Endothelial cell of umbilical vein (primary cell): Measurements from ENCODE around the gene JARID2. TPM values are rescaled to one million over a fixed set of nuclear protein-coding genes. Genes with fewer than 3 reads are reported as not detected.
A peak's percentile ranks its signal among the peaks of the same experiment; 100 is the strongest.

Experiments used
- BruUV-seq: library from RNA; stranded (reverse); fragments of 400-500 nt; replicated peaks from 2 replicates; lab custom pipeline; 2021; lab: Mats Ljungman, UMichigan
- CTCF ChIA-PET: fragments of 300-600, 350-600 bp; sonication (Branson Sonifier 250); formaldehyde crosslinking; loops from one replicate; lab custom pipeline; 2021; ENCODE audit warnings: antibody characterized with exemption, inconsistent platforms; lab: Charles Lee
- POLR2A ChIA-PET: fragments of 300-600, 350-600 bp; sonication (Branson Sonifier 250); formaldehyde crosslinking; loops from one replicate; lab custom pipeline; 2021; ENCODE audit warnings: antibody characterized with exemption, inconsistent platforms; lab: Charles Lee
- DNase-seq: peaks from one replicate; pipeline ENCODE4 v3.0.0-alpha.2; 2011; ENCODE audit warnings: low read depth, low spot score
- FAIRE-seq: peaks from 2 replicates; lab custom pipeline; 2011; peaks lifted over from hg19 to GRCh38; lab: Jason Lieb, UNC
- H2AFZ ChIP-seq: 2 replicates; pipeline ENCODE4 v1.6.0; 2012; ENCODE audit warnings: low read depth, low read length, control low read depth, inconsistent platforms
- H3K27ac ChIP-seq: 2 replicates; pipeline ENCODE4 v1.5.1; 2011; ENCODE audit warnings: low read depth, mild to moderate bottlenecking, control low read depth, low read length, moderate library complexity; ENCODE audit not compliant: insufficient read depth
- H3K27me3 ChIP-seq, 2 experiments: 2 replicates each; pipeline versions ENCODE4 v1.6.0 to v1.6.1; 2011; ENCODE audit warnings: low read length in 2 of 2, mixed read lengths in 1 of 2; ENCODE audit not compliant: control insufficient read depth in 2 of 2, insufficient read depth in 2 of 2
- H3K36me3 ChIP-seq, 2 experiments: 2 replicates in 1 of 2; 3 replicates in 1 of 2; pipeline ENCODE4 v1.5.1; 2011; ENCODE audit warnings: low read length in 2 of 2, mild to moderate bottlenecking in 1 of 2, moderate library complexity in 1 of 2; ENCODE audit not compliant: control insufficient read depth in 2 of 2, insufficient read depth in 2 of 2; ENCODE audit errors: extremely low read depth in 1 of 2
- H3K4me1 ChIP-seq: 3 replicates; pipeline ENCODE4 v1.5.1; 2011; ENCODE audit warnings: mild to moderate bottlenecking, low read length; ENCODE audit not compliant: control insufficient read depth, insufficient read depth; ENCODE audit errors: extremely low read depth
- H3K4me2 ChIP-seq: 2 replicates; pipeline ENCODE4 v1.6.1; 2011; ENCODE audit warnings: low read length, control low read depth, mixed read lengths; ENCODE audit not compliant: insufficient read depth
- H3K4me3 ChIP-seq, 3 experiments: fragments of 200-600 bp in 1 of 3; sonication (generic), shearing (Covaris generic) in 1 of 3; replicated peaks in 1 of 3; 2 replicates each; pipeline ENCODE4 v1.5.1; 2011 to 2016; ENCODE audit warnings: control low read depth in 3 of 3, low read length in 3 of 3, mild to moderate bottlenecking in 2 of 3, inconsistent platforms in 1 of 3, low read depth in 1 of 3, moderate library complexity in 1 of 3; ENCODE audit not compliant: insufficient read depth in 1 of 3
- H3K79me2 ChIP-seq: 2 replicates; pipeline ENCODE4 v1.6.0; 2012; ENCODE audit warnings: low read length, inconsistent platforms; ENCODE audit not compliant: control insufficient read depth, insufficient read depth
- H3K9ac ChIP-seq: replicated peaks from 2 replicates; pipeline ENCODE3; 2011; ENCODE audit warnings: low read length, control low read depth; ENCODE audit not compliant: insufficient read depth; ENCODE audit errors: extremely low read depth
- H3K9me1 ChIP-seq: replicated peaks from 3 replicates; pipeline ENCODE4 v1.6.0; 2011; ENCODE audit warnings: mild to moderate bottlenecking, low read length; ENCODE audit not compliant: control insufficient read depth, insufficient read depth; ENCODE audit errors: extremely low read depth
- H3K9me3 ChIP-seq: replicated peaks from 2 replicates; pipeline ENCODE4 v1.5.1; 2012; ENCODE audit warnings: low read length, inconsistent platforms; ENCODE audit not compliant: control insufficient read depth, insufficient read depth
- H4K20me1 ChIP-seq: replicated peaks from 2 replicates; pipeline ENCODE3; 2011; ENCODE audit warnings: mild to moderate bottlenecking, low read length; ENCODE audit not compliant: control insufficient read depth, insufficient read depth; ENCODE audit errors: extremely low read depth
- CTCF ChIP-seq, 2 donors: IDR thresholded peaks; 1 replicate in 1 of 2; 2 replicates in 1 of 2; pipeline ENCODE4 v1.5.1; 2011; ENCODE audit warnings: low read length in 2 of 2, mild to moderate bottlenecking in 2 of 2, moderate library complexity in 2 of 2, control low read depth in 1 of 2, inconsistent platforms in 1 of 2, low read depth in 1 of 2; ENCODE audit not compliant: insufficient read depth in 1 of 2; ENCODE audit errors: extremely low read depth in 1 of 2
- EZH2 ChIP-seq: IDR thresholded peaks from 2 replicates; pipeline ENCODE4 v1.6.1; 2012; ENCODE audit warnings: borderline replicate concordance, low read depth, mild to moderate bottlenecking, moderate library complexity, low read length, inconsistent platforms; ENCODE audit not compliant: severe bottlenecking
- FOS ChIP-seq: IDR thresholded peaks from 2 replicates; pipeline ENCODE4 v1.6.1; 2011; ENCODE audit warnings: mild to moderate bottlenecking, low read length, moderate library complexity, borderline replicate concordance; ENCODE audit not compliant: insufficient read depth
- GATA2 ChIP-seq: IDR thresholded peaks from 2 replicates; pipeline ENCODE4 v1.7.0; 2011; ENCODE audit warnings: low read depth, mild to moderate bottlenecking, moderate library complexity, mixed read lengths, low read length; ENCODE audit not compliant: insufficient read length, insufficient read depth
- JUN ChIP-seq: IDR thresholded peaks from 2 replicates; pipeline ENCODE4 v1.6.1; 2011; ENCODE audit warnings: borderline replicate concordance, low read depth; ENCODE audit not compliant: insufficient read length, insufficient read depth
- MAX ChIP-seq: IDR thresholded peaks from 2 replicates; pipeline ENCODE4 v1.6.1; 2011; ENCODE audit not compliant: insufficient read depth, insufficient read length
- MYC ChIP-seq: IDR thresholded peaks from one replicate; pipeline ENCODE4 v1.6.1; 2011; ENCODE audit warnings: mild to moderate bottlenecking, low read depth, low read length
- POLR2A ChIP-seq: IDR thresholded peaks from 2 replicates; pipeline ENCODE4 v1.6.1; 2012; ENCODE audit warnings: low read depth, mild to moderate bottlenecking, control low read depth, low read length
- POLR2AphosphoS5 ChIP-seq: IDR thresholded peaks from 2 replicates; pipeline ENCODE4 v1.6.1; 2012; ENCODE audit warnings: low read depth, mild to moderate bottlenecking, control low read depth, low read length, moderate library complexity; ENCODE audit not compliant: insufficient read depth
- dilution Hi-C: fragments of 300-500 bp; cut with MboI; formaldehyde crosslinking; loops from one replicate; pipeline ENCODE4 v1.15.0; 2019; ENCODE audit warnings: low sequenced_read_pairs; ENCODE audit not compliant: extremely low pct_ligation_motif_present
- intact Hi-C: fragments of 100-400 bp; cut with micrococcal nuclease; formaldehyde crosslinking; loops from one replicate; pipeline ENCODE4 v1.10.0; 2022
- polyA plus RNA-seq, 4 experiments: library from polyadenylated mRNA; depleted of rRNA in 3 of 4; stranded (reverse) in 3 of 4; unstranded in 1 of 4; fragments of >200 nt; gene quantifications; 2 replicates each; pipeline versions ENCODE4 v1.2.1 to v1.2.3, GENCODE V29; 2011 to 2012; ENCODE audit warnings: missing spikeins in 1 of 4
- total RNA-seq: library from RNA; stranded (reverse); gene quantifications from 2 replicates; pipeline ENCODE4 v1.2.3, GENCODE V29; 2021

The JARID2 gene
- total and polyA plus RNA-seq, 2 donors (not counting 3 experiments of a cell fraction or from before 2014, with no cell fraction given): 2.9 to 10.6 TPM

GRCh38 chr6:15550546-15551123 lies 304.8 kb downstream of the JARID2 start:
- DNase-seq: no peak
- H3K9ac ChIP-seq: no peak overlapping the region
- H3K9me1 ChIP-seq: no peaks in the 10 kb centered on the region
- no peaks in the 10 kb centered on the region for H3K27me3 ChIP-seq
- no peaks in the 10 kb centered on the region for H4K20me1 ChIP-seq
- FAIRE-seq: no peak
- dilution Hi-C loops (no loop called here), intact Hi-C loops (loop anchor here (5.0 to 10.0 kb wide), 3 partner anchors 48 to 654 kb away; partner anchors contain the start of gene JARID2)
- no peaks in the 10 kb centered on the region for H3K36me3 ChIP-seq
- H3K9me3 ChIP-seq: no peaks in the 10 kb centered on the region
- no peaks in the 10 kb centered on the region for H3K79me2 ChIP-seq
- BruUV-seq: no TSS peak
- CTCF ChIA-PET: interaction anchor here (0.9 to 1.5 kb wide), 7 partner anchors 9 to 87 kb away, joined by 3 to 5 read pairs (median 3); no protein-coding TSS in a partner anchor
- TF ChIP-seq POLR2A (no peak), POLR2AphosphoS5 (no peak), EZH2 (no peak), MAX (no peak), CTCF (IDR thresholded peaks at IDR 0.05; ENCODE audit: extremely low read depth in 1 of 2, insufficient read depth in 1 of 2, low read depth in 1 of 2, low read length in 2 of 2) (no peak), FOS (no peak), JUN (no peak), GATA2 (no peak), MYC (no peak)
- no peak overlapping the region for H2AFZ ChIP-seq
- H3K4me3 ChIP-seq: no peak overlapping the region
- H3K4me2 ChIP-seq: no peak overlapping the region
- peak overlapping the region; percentile 62 for H3K27ac ChIP-seq
- peaks cover 41% of the 10 kb centered on the region for H3K4me1 ChIP-seq
- POLR2A ChIA-PET: no interaction called here
